Measurements from ENCODE around the gene GABRG3. TPM values are rescaled to one million over a fixed set of nuclear protein-coding genes. Genes with fewer than 3 reads are reported as not detected.

GABRG3 gene
- total and polyA plus RNA-seq, 2 donors (not counting 3 experiments of a cell fraction or from before 2014, with no cell fraction given) = not detected

DNA sequence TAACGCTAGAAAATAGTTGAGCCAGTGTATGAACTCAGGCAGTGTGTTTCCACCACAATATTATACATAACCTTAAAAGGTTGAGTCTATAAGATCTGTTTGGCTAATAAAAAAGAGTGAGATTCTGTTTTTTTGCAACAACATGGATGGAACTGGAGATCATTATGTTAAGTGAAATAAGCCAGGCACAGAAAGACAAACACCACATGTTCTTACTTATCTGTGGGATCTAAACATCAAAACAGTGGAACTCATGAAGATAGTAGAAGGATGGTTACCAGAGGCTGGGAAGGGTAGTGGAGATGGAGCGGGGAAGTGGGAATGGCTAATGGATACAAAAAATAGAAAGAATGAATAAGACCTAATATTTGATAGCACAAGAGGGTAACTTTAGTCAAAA lies 150.7 kb downstream of the GABRG3 start:
- Histone ChIP-seq H2AFZ (ENCODE audit: low read depth, low read length) (no peak overlapping the region), H3K27me3 (ENCODE audit: control insufficient read depth in 2 of 2, insufficient read depth in 2 of 2, low read length in 2 of 2) (no peaks in the 10 kb centered on the region), H3K79me2 (ENCODE audit: control insufficient read depth, insufficient read depth, low read length) (no peaks in the 10 kb centered on the region), H3K4me3 (replicated peaks in 1 of 3; ENCODE audit: insufficient read depth in 1 of 3, low read depth in 1 of 3, low read length in 3 of 3) (no peak overlapping the region), H3K9ac (replicated peaks; ENCODE audit: extremely low read depth, insufficient read depth, low read length) (no peak overlapping the region), H3K9me3 (replicated peaks; ENCODE audit: control insufficient read depth, insufficient read depth, low read length) (peaks cover 6% of the 10 kb centered on the region), H4K20me1 (replicated peaks; ENCODE audit: control insufficient read depth, extremely low read depth, insufficient read depth, low read length) (no peaks in the 10 kb centered on the region), H3K4me2 (ENCODE audit: insufficient read depth, low read length) (no peak overlapping the region), H3K4me1 (ENCODE audit: control insufficient read depth, extremely low read depth, insufficient read depth, low read length) (no peaks in the 10 kb centered on the region), H3K27ac (ENCODE audit: insufficient read depth, low read depth, low read length) (no peak overlapping the region), H3K9me1 (replicated peaks; ENCODE audit: control insufficient read depth, extremely low read depth, insufficient read depth, low read length) (no peaks in the 10 kb centered on the region), H3K36me3 (ENCODE audit: control insufficient read depth in 2 of 2, extremely low read depth in 1 of 2, insufficient read depth in 2 of 2, low read length in 2 of 2) (no peaks in the 10 kb centered on the region)
- ChIA-PET POLR2A (no interaction called here), CTCF (no interaction called here)
- no TSS peak for BruUV-seq (replicated peaks)
- intact Hi-C loops (cut with micrococcal nuclease) (no loop called here), dilution Hi-C loops (cut with MboI; ENCODE audit: extremely low pct_ligation_motif_present, low sequenced_read_pairs) (no loop called here)
- DNase-seq (ENCODE audit: low read depth, low spot score) (no peak), FAIRE-seq (no peak)
- no peak for TF ChIP-seq POLR2AphosphoS5 (IDR thresholded peaks at IDR 0.05; ENCODE audit: insufficient read depth, low read depth, low read length)
- no peak for TF ChIP-seq POLR2A (IDR thresholded peaks at IDR 0.05; ENCODE audit: low read depth, low read length)
- TF ChIP-seq MYC (IDR thresholded peaks at IDR 0.05; ENCODE audit: low read depth, low read length) = no peak
- TF ChIP-seq, protein P1, sequence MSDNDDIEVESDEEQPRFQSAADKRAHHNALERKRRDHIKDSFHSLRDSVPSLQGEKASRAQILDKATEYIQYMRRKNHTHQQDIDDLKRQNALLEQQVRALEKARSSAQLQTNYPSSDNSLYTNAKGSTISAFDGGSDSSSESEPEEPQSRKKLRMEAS (IDR thresholded peaks at IDR 0.05; ENCODE audit: insufficient read depth, insufficient read length) = no peak

DNA sequence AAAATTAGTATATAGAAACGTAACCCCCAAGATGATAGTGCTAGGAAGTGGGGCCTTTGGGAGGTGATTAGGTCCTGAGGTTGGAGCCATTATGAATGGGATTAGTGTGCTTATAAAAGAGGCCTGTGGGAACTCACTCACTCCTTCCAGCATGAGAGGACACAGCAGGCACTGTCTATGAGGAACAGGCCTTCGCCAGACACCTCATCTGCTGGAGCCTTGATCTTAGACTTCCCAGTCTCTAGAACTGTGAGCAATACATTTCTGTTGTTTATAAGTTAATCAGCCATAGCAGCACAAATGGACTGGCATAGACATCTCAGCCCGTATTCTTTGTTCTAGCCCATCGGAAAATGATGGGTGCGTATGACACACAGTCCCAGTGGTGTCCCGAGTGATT lies 152.3 kb downstream of the GABRG3 start:
- Histone ChIP-seq H3K36me3 (ENCODE audit: control insufficient read depth in 2 of 2, extremely low read depth in 1 of 2, insufficient read depth in 2 of 2, low read length in 2 of 2) (no peaks in the 10 kb centered on the region), H3K4me1 (ENCODE audit: control insufficient read depth, extremely low read depth, insufficient read depth, low read length) (no peaks in the 10 kb centered on the region), H3K9ac (replicated peaks; ENCODE audit: extremely low read depth, insufficient read depth, low read length) (no peak overlapping the region), H2AFZ (ENCODE audit: low read depth, low read length) (no peak overlapping the region), H3K4me3 (replicated peaks in 1 of 3; ENCODE audit: insufficient read depth in 1 of 3, low read depth in 1 of 3, low read length in 3 of 3) (no peak overlapping the region), H3K27me3 (ENCODE audit: control insufficient read depth in 2 of 2, insufficient read depth in 2 of 2, low read length in 2 of 2) (no peaks in the 10 kb centered on the region), H3K79me2 (ENCODE audit: control insufficient read depth, insufficient read depth, low read length) (no peaks in the 10 kb centered on the region), H3K9me1 (replicated peaks; ENCODE audit: control insufficient read depth, extremely low read depth, insufficient read depth, low read length) (no peaks in the 10 kb centered on the region), H3K9me3 (replicated peaks; ENCODE audit: control insufficient read depth, insufficient read depth, low read length) (peaks cover 6% of the 10 kb centered on the region), H3K27ac (ENCODE audit: insufficient read depth, low read depth, low read length) (no peak overlapping the region), H4K20me1 (replicated peaks; ENCODE audit: control insufficient read depth, extremely low read depth, insufficient read depth, low read length) (no peaks in the 10 kb centered on the region), H3K4me2 (ENCODE audit: insufficient read depth, low read length) (no peak overlapping the region)
- CTCF ChIA-PET = no interaction called here
- POLR2A ChIA-PET = no interaction called here
- no peak for DNase-seq (ENCODE audit: low read depth, low spot score)
- no peak for FAIRE-seq
- no TSS peak for BruUV-seq (replicated peaks)
- dilution Hi-C loops (cut with MboI; ENCODE audit: extremely low pct_ligation_motif_present, low sequenced_read_pairs) (no loop called here), intact Hi-C loops (cut with micrococcal nuclease) (no loop called here)
- TF ChIP-seq GATA2 (IDR thresholded peaks at IDR 0.05; ENCODE audit: insufficient read depth, insufficient read length, low read depth, low read length) (no peak), FOS (IDR thresholded peaks at IDR 0.05; ENCODE audit: borderline replicate concordance, insufficient read depth, low read length) (no peak), EZH2 (IDR thresholded peaks at IDR 0.05; ENCODE audit: borderline replicate concordance, low read depth, low read length, severe bottlenecking) (no peak), MYC (IDR thresholded peaks at IDR 0.05; ENCODE audit: low read depth, low read length) (no peak)

All from endothelial cell of umbilical vein (primary cell).